ENCODE measurements around the gene ISY1.
"Not testable (repeated sequence)": the region's sequence is repeated elsewhere in the genome, so short reads cannot be mapped to it uniquely, and the experiment has no call there.

The ISY1 gene

GRCh38 chr3:129103296-129103695 lies 57.6 kb downstream of the ISY1 start:
- H3K27me3 ChIP-seq (replicated peaks; ENCODE audit: control insufficient read depth, insufficient read depth, low read length), result no peaks in the 10 kb centered on the region
- H3K9me3 ChIP-seq (ENCODE audit: control insufficient read depth, low read length), result no peaks in the 10 kb centered on the region
- no peak for DNase-seq (ENCODE audit: low read depth)
- peaks cover 16% of the 10 kb centered on the region for H3K4me1 ChIP-seq (ENCODE audit: control insufficient read depth, insufficient read depth, low read length)
- peaks cover 12% of the 10 kb centered on the region for H3K36me3 ChIP-seq (ENCODE audit: control insufficient read depth, insufficient read depth, low read length, severe bottlenecking)
- no peak overlapping the region for H3K4me3 ChIP-seq (ENCODE audit: low read length)
- no peak overlapping the region for H3K9ac ChIP-seq (ENCODE audit: low read length)

GRCh38 chr3:129101370-129102138 lies 59.3 kb downstream of the ISY1 start:
- Histone ChIP-seq H3K36me3 (ENCODE audit: control insufficient read depth, insufficient read depth, low read length, severe bottlenecking) (peaks cover 2% of the 10 kb centered on the region), H3K9me3 (ENCODE audit: control insufficient read depth, low read length) (no peaks in the 10 kb centered on the region), H3K4me3 (ENCODE audit: low read length) (no peak overlapping the region), H3K4me1 (ENCODE audit: control insufficient read depth, insufficient read depth, low read length) (peaks cover 10% of the 10 kb centered on the region), H3K9ac (ENCODE audit: low read length) (no peak overlapping the region), H3K27me3 (replicated peaks; ENCODE audit: control insufficient read depth, insufficient read depth, low read length) (no peaks in the 10 kb centered on the region)
- DNase-seq (ENCODE audit: low read depth), result no peak

GRCh38 chr3:129100274-129100673 lies 60.6 kb downstream of the ISY1 start:
- DNase-seq (ENCODE audit: low read depth), result no peak
- H3K4me1 ChIP-seq (ENCODE audit: control insufficient read depth, insufficient read depth, low read length), result no peaks in the 10 kb centered on the region
- no peak overlapping the region for H3K4me3 ChIP-seq (ENCODE audit: low read length)

GRCh38 chr3:129095285-129095684 lies 65.6 kb downstream of the ISY1 start:
- Histone ChIP-seq H3K27me3 (replicated peaks; ENCODE audit: control insufficient read depth, insufficient read depth, low read length) (no peaks in the 10 kb centered on the region), H3K36me3 (ENCODE audit: control insufficient read depth, insufficient read depth, low read length, severe bottlenecking) (peaks cover 25% of the 10 kb centered on the region), H3K9me3 (ENCODE audit: control insufficient read depth, low read length) (no peaks in the 10 kb centered on the region), H3K4me1 (ENCODE audit: control insufficient read depth, insufficient read depth, low read length) (no peaks in the 10 kb centered on the region), H3K9ac (ENCODE audit: low read length) (no peak overlapping the region), H3K4me3 (ENCODE audit: low read length) (no peak overlapping the region)
- no peak for DNase-seq (ENCODE audit: low read depth)

More at GRCh38 chr3:129100274-129100673, 60.6 kb downstream of the ISY1 start:
- no peak overlapping the region for H3K9ac ChIP-seq (ENCODE audit: low read length)
- no peaks in the 10 kb centered on the region for H3K36me3 ChIP-seq (ENCODE audit: control insufficient read depth, insufficient read depth, low read length, severe bottlenecking)
- H3K27me3 ChIP-seq (replicated peaks; ENCODE audit: control insufficient read depth, insufficient read depth, low read length), result no peaks in the 10 kb centered on the region
- H3K9me3 ChIP-seq (ENCODE audit: control insufficient read depth, low read length), result no peaks in the 10 kb centered on the region

GRCh38 chr3:129088312-129088711 lies 72.6 kb downstream of the ISY1 start:
- H3K4me3 ChIP-seq (ENCODE audit: low read length); H3K9me3 ChIP-seq (ENCODE audit: control insufficient read depth, low read length); DNase-seq (ENCODE audit: low read depth); H3K27me3 ChIP-seq (replicated peaks; ENCODE audit: control insufficient read depth, insufficient read depth, low read length); H3K9ac ChIP-seq (ENCODE audit: low read length); H3K4me1 ChIP-seq (ENCODE audit: control insufficient read depth, insufficient read depth, low read length): not testable (repeated sequence)
- peaks cover 14% of the 10 kb centered on the region for H3K36me3 ChIP-seq (ENCODE audit: control insufficient read depth, insufficient read depth, low read length, severe bottlenecking)

- H3K4me1 ChIP-seq (ENCODE audit: control insufficient read depth, insufficient read depth, low read length), result not testable (repeated sequence)
Measured at GRCh38 chr3:129087904-129088303, 73.0 kb downstream of the ISY1 start.

GRCh38 chr3:129087138-129087702 lies 73.6 kb downstream of the ISY1 start:
- no peak overlapping the region for H3K4me3 ChIP-seq (ENCODE audit: low read length)
- peaks cover 11% of the 10 kb centered on the region for H3K36me3 ChIP-seq (ENCODE audit: control insufficient read depth, insufficient read depth, low read length, severe bottlenecking)
- H3K27me3 ChIP-seq (replicated peaks; ENCODE audit: control insufficient read depth, insufficient read depth, low read length), result no peaks in the 10 kb centered on the region
- peaks cover 4% of the 10 kb centered on the region for H3K4me1 ChIP-seq (ENCODE audit: control insufficient read depth, insufficient read depth, low read length)
- H3K9ac ChIP-seq (ENCODE audit: low read length), result peak overlapping the region; percentile 42
- H3K9me3 ChIP-seq (ENCODE audit: control insufficient read depth, low read length), result no peaks in the 10 kb centered on the region
- peak; percentile 38 for DNase-seq (ENCODE audit: low read depth)

More at GRCh38 chr3:129087904-129088303, 73.0 kb downstream of the ISY1 start:
- H3K36me3 ChIP-seq (ENCODE audit: control insufficient read depth, insufficient read depth, low read length, severe bottlenecking), result peaks cover 14% of the 10 kb centered on the region
- H3K9me3 ChIP-seq (ENCODE audit: control insufficient read depth, low read length); DNase-seq (ENCODE audit: low read depth); H3K4me3 ChIP-seq (ENCODE audit: low read length); H3K27me3 ChIP-seq (replicated peaks; ENCODE audit: control insufficient read depth, insufficient read depth, low read length); H3K9ac ChIP-seq (ENCODE audit: low read length): not testable (repeated sequence)

GRCh38 chr3:129085818-129086217 lies 75.0 kb downstream of the ISY1 start:
- Histone ChIP-seq H3K36me3 (ENCODE audit: control insufficient read depth, insufficient read depth, low read length, severe bottlenecking) (no peaks in the 10 kb centered on the region), H3K27me3 (replicated peaks; ENCODE audit: control insufficient read depth, insufficient read depth, low read length) (no peaks in the 10 kb centered on the region), H3K9ac (ENCODE audit: low read length) (no peak overlapping the region), H3K4me1 (ENCODE audit: control insufficient read depth, insufficient read depth, low read length) (peaks cover 4% of the 10 kb centered on the region), H3K9me3 (ENCODE audit: control insufficient read depth, low read length) (no peaks in the 10 kb centered on the region), H3K4me3 (ENCODE audit: low read length) (no peak overlapping the region)
- DNase-seq (ENCODE audit: low read depth), result no peak

GRCh38 chr3:129085165-129085715 lies 75.6 kb downstream of the ISY1 start:
- Histone ChIP-seq H3K27me3 (replicated peaks; ENCODE audit: control insufficient read depth, insufficient read depth, low read length) (no peaks in the 10 kb centered on the region), H3K4me3 (ENCODE audit: low read length) (no peak overlapping the region), H3K9ac (ENCODE audit: low read length) (no peak overlapping the region), H3K36me3 (ENCODE audit: control insufficient read depth, insufficient read depth, low read length, severe bottlenecking) (no peaks in the 10 kb centered on the region), H3K4me1 (ENCODE audit: control insufficient read depth, insufficient read depth, low read length) (peaks cover 4% of the 10 kb centered on the region), H3K9me3 (ENCODE audit: control insufficient read depth, low read length) (no peaks in the 10 kb centered on the region)
- DNase-seq (ENCODE audit: low read depth), result no peak

GRCh38 chr3:129084501-129084900 lies 76.4 kb downstream of the ISY1 start:
- H3K27me3 ChIP-seq (replicated peaks; ENCODE audit: control insufficient read depth, insufficient read depth, low read length), result no peaks in the 10 kb centered on the region
- no peak for DNase-seq (ENCODE audit: low read depth)
- H3K36me3 ChIP-seq (ENCODE audit: control insufficient read depth, insufficient read depth, low read length, severe bottlenecking), result no peaks in the 10 kb centered on the region
- no peak overlapping the region for H3K9ac ChIP-seq (ENCODE audit: low read length)
- no peaks in the 10 kb centered on the region for H3K9me3 ChIP-seq (ENCODE audit: control insufficient read depth, low read length)
- H3K4me3 ChIP-seq (ENCODE audit: low read length), result no peak overlapping the region
- peaks cover 4% of the 10 kb centered on the region for H3K4me1 ChIP-seq (ENCODE audit: control insufficient read depth, insufficient read depth, low read length)

- Histone ChIP-seq H3K36me3 (ENCODE audit: control insufficient read depth, insufficient read depth, low read length, severe bottlenecking) (no peaks in the 10 kb centered on the region), H3K27me3 (replicated peaks; ENCODE audit: control insufficient read depth, insufficient read depth, low read length) (no peaks in the 10 kb centered on the region), H3K9me3 (ENCODE audit: control insufficient read depth, low read length) (no peaks in the 10 kb centered on the region), H3K4me1 (ENCODE audit: control insufficient read depth, insufficient read depth, low read length) (peaks cover under 1% of the 10 kb centered on the region), H3K9ac (ENCODE audit: low read length) (no peak overlapping the region), H3K4me3 (ENCODE audit: low read length) (no peak overlapping the region)
- DNase-seq (ENCODE audit: low read depth), result no peak
Measured at GRCh38 chr3:129082026-129082425, 78.8 kb downstream of the ISY1 start.

All from adipocyte (in vitro differentiated cells).